ENCODE results near the gene TRAM2. TPM values are rescaled to one million over a fixed set of nuclear protein-coding genes. Genes with fewer than 3 reads are reported as not detected.
A peak's percentile ranks its signal among the peaks of the same experiment; 100 is the strongest.

The TRAM2 gene
- total RNA-seq, 1 donor from 2014 or later = 22.1 TPM

- Mint-ChIP-seq H3K36me3 (peaks cover 22% of the 10 kb centered on the region), H3K27me3 (ENCODE audit: low read depth) (no peaks in the 10 kb centered on the region), H3K9me3 (no peaks in the 10 kb centered on the region), H3K4me3 (no peak overlapping the region), H3K27ac (no peak overlapping the region), H3K4me1 (peaks cover 30% of the 10 kb centered on the region)
- no peak for TF ChIP-seq CTCF (IDR thresholded peaks at IDR 0.05; ENCODE audit: unreplicated experiment)
- DNase-seq (ENCODE audit: low spot score in 2 of 2, unreplicated experiment in 2 of 2) = no peak
Observed at GRCh38 chr6:52516269-52516668, 60.6 kb downstream of the TRAM2 start.

GRCh38 chr6:52515219-52515960 lies 61.5 kb downstream of the TRAM2 start:
- Mint-ChIP-seq H3K4me3 (no peak overlapping the region), H3K36me3 (peaks cover 26% of the 10 kb centered on the region), H3K27me3 (ENCODE audit: low read depth) (no peaks in the 10 kb centered on the region), H3K27ac (peak overlapping the region; percentile 13), H3K9me3 (no peaks in the 10 kb centered on the region), H3K4me1 (peaks cover 30% of the 10 kb centered on the region)
- no peak for TF ChIP-seq CTCF (IDR thresholded peaks at IDR 0.05; ENCODE audit: unreplicated experiment)
- no peak for DNase-seq (ENCODE audit: low spot score in 2 of 2, unreplicated experiment in 2 of 2)

GRCh38 chr6:52514514-52514913 lies 62.3 kb downstream of the TRAM2 start:
- no peak for DNase-seq (ENCODE audit: low spot score in 2 of 2, unreplicated experiment in 2 of 2)
- Mint-ChIP-seq H3K27me3 (ENCODE audit: low read depth) (no peaks in the 10 kb centered on the region), H3K36me3 (peaks cover 27% of the 10 kb centered on the region), H3K9me3 (no peaks in the 10 kb centered on the region), H3K4me1 (peaks cover 30% of the 10 kb centered on the region), H3K27ac (no peak overlapping the region), H3K4me3 (no peak overlapping the region)
- no peak for TF ChIP-seq CTCF (IDR thresholded peaks at IDR 0.05; ENCODE audit: unreplicated experiment)

- H3K27ac Mint-ChIP-seq = no peak overlapping the region
Observed at GRCh38 chr6:52513896-52514295, 63.0 kb downstream of the TRAM2 start.

GRCh38 chr6:52513464-52513863 lies 63.4 kb downstream of the TRAM2 start:
- peaks cover 31% of the 10 kb centered on the region for H3K36me3 Mint-ChIP-seq
- no peaks in the 10 kb centered on the region for H3K9me3 Mint-ChIP-seq
- H3K27me3 Mint-ChIP-seq (ENCODE audit: low read depth) = no peaks in the 10 kb centered on the region
- no peak overlapping the region for H3K4me3 Mint-ChIP-seq
- no peak for TF ChIP-seq CTCF (IDR thresholded peaks at IDR 0.05; ENCODE audit: unreplicated experiment)
- DNase-seq (ENCODE audit: low spot score in 2 of 2, unreplicated experiment in 2 of 2) = no peak
- H3K27ac Mint-ChIP-seq = no peak overlapping the region
- peaks cover 30% of the 10 kb centered on the region for H3K4me1 Mint-ChIP-seq

More at GRCh38 chr6:52513896-52514295, 63.0 kb downstream of the TRAM2 start:
- H3K9me3 Mint-ChIP-seq = no peaks in the 10 kb centered on the region
- H3K27me3 Mint-ChIP-seq (ENCODE audit: low read depth) = no peaks in the 10 kb centered on the region
- no peak for TF ChIP-seq CTCF (IDR thresholded peaks at IDR 0.05; ENCODE audit: unreplicated experiment)
- H3K36me3 Mint-ChIP-seq = peaks cover 27% of the 10 kb centered on the region
- no peak overlapping the region for H3K4me3 Mint-ChIP-seq
- DNase-seq (ENCODE audit: low spot score in 2 of 2, unreplicated experiment in 2 of 2) = no peak
- peaks cover 30% of the 10 kb centered on the region for H3K4me1 Mint-ChIP-seq

Data from mesothelial cell of epicardium (in vitro differentiated cells).